Activated CD4-positive, alpha-beta T cell treated with anti-CD3 and anti-CD28 coated beads, Interleukin-2, amount 50 U/mL, for 48 hours (primary cell): ENCODE measurements around the gene NLRP9.

Source experiments
- DNase-seq, 2 experiments: peaks; one replicate each; pipeline ENCODE4 v3.0.0-alpha.2; 2020

NLRP9 gene

GRCh38 chr19:55687281-55688201 lies 50.7 kb downstream of the NLRP9 start:
- DNase-seq, result no peak

GRCh38 chr19:55686311-55687050 lies 51.7 kb downstream of the NLRP9 start:
- no peak for DNase-seq

GRCh38 chr19:55685776-55686175 lies 52.4 kb downstream of the NLRP9 start:
- DNase-seq, result no peak

- no peak for DNase-seq
These were observed 53.1 kb downstream of the NLRP9 start for GRCh38 chr19:55684946-55685681.

- no peak for DNase-seq
These were observed 54.5 kb downstream of the NLRP9 start for GRCh38 chr19:55683449-55684261.

GRCh38 chr19:55681131-55682092 lies 56.8 kb downstream of the NLRP9 start:
- DNase-seq, result no peak

- DNase-seq, result no peak
These were observed 57.7 kb downstream of the NLRP9 start for GRCh38 chr19:55680339-55681130.

GRCh38 chr19:55679343-55680257 lies 58.6 kb downstream of the NLRP9 start:
- peak in 1 of 2 experiments; percentile 37 for DNase-seq

GRCh38 chr19:55678121-55678671 lies 60.0 kb downstream of the NLRP9 start:
- DNase-seq, result no peak

GRCh38 chr19:55677572-55678028 lies 60.6 kb downstream of the NLRP9 start:
- no peak for DNase-seq

- DNase-seq, result no peak
These were observed 61.2 kb downstream of the NLRP9 start for GRCh38 chr19:55676889-55677505.

- no peak for DNase-seq
These were observed 61.8 kb downstream of the NLRP9 start for GRCh38 chr19:55676383-55676782.

GRCh38 chr19:55675661-55676354 lies 62.4 kb downstream of the NLRP9 start:
- DNase-seq, result no peak

GRCh38 chr19:55674841-55675660 lies 63.2 kb downstream of the NLRP9 start, which contains the start of gene EPN1:
EPN1 (plus strand) TSS chr19:55675226; CDS start chr19:55678628, 3,402 bp downstream.
- peak; percentile 97 to 98 for DNase-seq

GRCh38 chr19:55674459-55674840 lies 63.8 kb downstream of the NLRP9 start:
- no peak for DNase-seq

- no peak for DNase-seq
These were observed 64.3 kb downstream of the NLRP9 start for GRCh38 chr19:55673889-55674288.

GRCh38 chr19:55673465-55673864 lies 64.7 kb downstream of the NLRP9 start:
- DNase-seq, result no peak
